Neural progenitor cell (in vitro differentiated cells): ENCODE results near the gene TRPC4. TPM values are rescaled to one million over a fixed set of nuclear protein-coding genes. Genes with fewer than 3 reads are reported as not detected.
"Not testable (repeated sequence)": the region's sequence is repeated elsewhere in the genome, so short reads cannot be mapped to it uniquely, and the experiment has no call there.

ENCODE experiments used
- DNase-seq: peaks from one replicate; pipeline ENCODE4 v3.0.0-alpha.2; 2016; ENCODE audit warnings: low spot score
- H2AFZ ChIP-seq: fragments of 200-600 bp; sonication (generic); replicated peaks from 2 replicates; pipeline ENCODE4 v1.6.1; 2016; ENCODE audit warnings: antibody characterized with exemption
- H3F3A ChIP-seq: fragments of 200-600 bp; sonication (generic); 2 replicates; pipeline ENCODE4 v1.6.1; 2016; ENCODE audit warnings: antibody characterized with exemption, low read depth
- H3K27ac ChIP-seq: fragments of 200-600 bp; sonication (generic); 2 replicates; pipeline ENCODE4 v1.5.1; 2016; ENCODE audit warnings: mild to moderate bottlenecking
- H3K27me3 ChIP-seq: fragments of 200-600 bp; sonication (generic); 2 replicates; pipeline ENCODE4 v1.6.1; 2016; ENCODE audit warnings: mild to moderate bottlenecking, moderate library complexity
- H3K36me3 ChIP-seq: fragments of 200-600 bp; sonication (generic); 2 replicates; pipeline ENCODE4 v1.5.1; 2016
- H3K4me1 ChIP-seq: fragments of 200-600 bp; sonication (generic); 2 replicates; pipeline ENCODE4 v1.6.1; 2016; ENCODE audit warnings: mixed run types
- H3K4me2 ChIP-seq: fragments of 200-600 bp; sonication (generic); 2 replicates; pipeline ENCODE4 v1.6.1; 2016
- H3K4me3 ChIP-seq: fragments of 200-600 bp; sonication (generic); 2 replicates; pipeline ENCODE4 v1.5.1; 2016
- H3K79me2 ChIP-seq: fragments of 200-600 bp; sonication (generic); 2 replicates; pipeline ENCODE4 v1.6.1; 2016; ENCODE audit warnings: low read depth
- H3K9ac ChIP-seq: fragments of 200-600 bp; sonication (generic); 2 replicates; pipeline ENCODE4 v1.6.1; 2016
- H3K9me3 ChIP-seq: fragments of 200-600 bp; sonication (generic); 2 replicates; pipeline ENCODE4 v1.5.1; 2016; ENCODE audit warnings: low read depth
- H4K20me1 ChIP-seq: fragments of 200-600 bp; sonication (generic); 2 replicates; pipeline ENCODE4 v1.6.1; 2016; ENCODE audit warnings: low read depth
- H3K27ac Mint-ChIP-seq: 3 replicates; pipeline ENCODE4 v1.8.0; 2021; ENCODE audit warnings: mixed read lengths
- H3K27me3 Mint-ChIP-seq: 2 replicates; pipeline ENCODE4 v1.8.0; 2022; ENCODE audit warnings: low read depth, mild to moderate bottlenecking, inconsistent platforms, moderate library complexity, mixed read lengths; ENCODE audit not compliant: insufficient read depth
- H3K36me3 Mint-ChIP-seq: 3 replicates; pipeline ENCODE4 v1.8.0; 2021; ENCODE audit warnings: mixed read lengths
- H3K4me1 Mint-ChIP-seq: 3 replicates; pipeline ENCODE4 v1.8.0; 2021; ENCODE audit warnings: mixed read lengths
- H3K4me3 Mint-ChIP-seq: 3 replicates; pipeline ENCODE4 v1.8.0; 2021; ENCODE audit warnings: mild to moderate bottlenecking, moderate library complexity, mixed read lengths
- H3K9me3 Mint-ChIP-seq: 3 replicates; pipeline ENCODE4 v1.8.0; 2020; ENCODE audit warnings: mixed read lengths
- EZH2 ChIP-seq: fragments of 200-600 bp; sonication (generic); IDR thresholded peaks from 2 replicates; pipeline ENCODE4 v1.6.1; 2017; ENCODE audit warnings: antibody characterized with exemption, mild to moderate bottlenecking, moderate library complexity
- EZH2phosphoT487 ChIP-seq: fragments of 200-600 bp; sonication (generic); IDR thresholded peaks from 2 replicates; pipeline ENCODE4 v1.6.1; 2017; ENCODE audit warnings: antibody characterized with exemption
- total RNA-seq: library from RNA; depleted of rRNA; stranded (reverse); fragments of >200 nt; gene quantifications from 2 replicates; pipeline ENCODE4 v1.2.3, GENCODE V29; 2015; ENCODE audit warnings: low replicate concordance
- TF ChIP-seq, protein P1 (sequence below): fragments of 200-600 bp; sonication (generic); IDR thresholded peaks from 2 replicates; pipeline ENCODE4 v1.5.1; 2017; ENCODE audit warnings: antibody characterized with exemption, mild to moderate bottlenecking

TRPC4 gene
- total RNA-seq, 1 donor from 2014 or later: 21.1 TPM

DNA sequence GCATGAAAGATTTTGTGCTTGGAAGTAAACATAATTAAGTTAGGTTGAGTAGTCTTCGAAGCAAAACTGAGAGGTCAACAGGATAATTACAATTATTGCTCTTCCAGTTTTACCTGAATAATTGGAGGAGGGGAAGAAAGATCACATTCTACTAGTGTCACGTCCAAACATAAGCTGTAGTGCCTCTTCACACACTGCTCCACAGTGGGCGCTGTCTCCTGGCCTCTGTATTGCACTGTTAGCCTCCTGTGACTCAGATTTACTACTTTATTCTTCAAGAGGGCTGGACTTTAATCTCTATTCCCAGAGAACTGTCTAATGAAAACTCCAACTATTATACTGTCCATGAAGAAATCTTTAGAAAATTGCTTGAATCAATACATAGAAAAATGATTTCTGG is 62.9 kb downstream of the TRPC4 start:
- Histone ChIP-seq H3K9me3 (no peaks in the 10 kb centered on the region), H3K4me1 (no peaks in the 10 kb centered on the region), H2AFZ (no peak overlapping the region), H3K36me3 (no peaks in the 10 kb centered on the region), H3K4me3 (no peak overlapping the region), H3K9ac (no peak overlapping the region), H4K20me1 (no peaks in the 10 kb centered on the region), H3K27ac (no peak overlapping the region), H3F3A (no peaks in the 10 kb centered on the region), H3K27me3 (no peaks in the 10 kb centered on the region), H3K4me2 (no peak overlapping the region), H3K79me2 (peaks cover 97% of the 10 kb centered on the region)
- Mint-ChIP-seq H3K27ac (no peak overlapping the region), H3K9me3 (peaks cover 11% of the 10 kb centered on the region), H3K4me3 (no peak overlapping the region), H3K4me1 (no peaks in the 10 kb centered on the region), H3K27me3 (no peaks in the 10 kb centered on the region), H3K36me3 (peaks cover 17% of the 10 kb centered on the region)
- no peak for DNase-seq
- no peak for TF ChIP-seq EZH2
- TF ChIP-seq, protein P1, sequence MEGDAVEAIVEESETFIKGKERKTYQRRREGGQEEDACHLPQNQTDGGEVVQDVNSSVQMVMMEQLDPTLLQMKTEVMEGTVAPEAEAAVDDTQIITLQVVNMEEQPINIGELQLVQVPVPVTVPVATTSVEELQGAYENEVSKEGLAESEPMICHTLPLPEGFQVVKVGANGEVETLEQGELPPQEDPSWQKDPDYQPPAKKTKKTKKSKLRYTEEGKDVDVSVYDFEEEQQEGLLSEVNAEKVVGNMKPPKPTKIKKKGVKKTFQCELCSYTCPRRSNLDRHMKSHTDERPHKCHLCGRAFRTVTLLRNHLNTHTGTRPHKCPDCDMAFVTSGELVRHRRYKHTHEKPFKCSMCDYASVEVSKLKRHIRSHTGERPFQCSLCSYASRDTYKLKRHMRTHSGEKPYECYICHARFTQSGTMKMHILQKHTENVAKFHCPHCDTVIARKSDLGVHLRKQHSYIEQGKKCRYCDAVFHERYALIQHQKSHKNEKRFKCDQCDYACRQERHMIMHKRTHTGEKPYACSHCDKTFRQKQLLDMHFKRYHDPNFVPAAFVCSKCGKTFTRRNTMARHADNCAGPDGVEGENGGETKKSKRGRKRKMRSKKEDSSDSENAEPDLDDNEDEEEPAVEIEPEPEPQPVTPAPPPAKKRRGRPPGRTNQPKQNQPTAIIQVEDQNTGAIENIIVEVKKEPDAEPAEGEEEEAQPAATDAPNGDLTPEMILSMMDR: peak; percentile 11

DNA sequence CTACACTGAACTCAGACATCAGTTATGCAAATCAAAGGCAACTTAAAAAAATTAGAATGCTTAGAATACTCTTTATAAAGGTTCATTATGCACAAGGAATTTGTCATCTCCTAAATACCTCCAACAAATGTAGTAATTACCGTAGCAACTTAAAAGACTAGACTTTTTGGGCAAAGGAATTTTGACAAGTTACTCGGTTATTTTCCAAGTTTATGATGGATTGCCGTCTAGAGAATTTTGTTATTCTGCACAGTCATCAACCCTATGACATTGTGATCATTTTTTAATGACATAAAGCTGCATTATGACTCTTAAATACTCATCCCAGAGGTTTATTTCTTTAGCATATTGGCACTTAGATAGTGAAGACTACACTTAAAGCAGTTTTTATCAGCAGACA is 71.9 kb downstream of the TRPC4 start:
- no peaks in the 10 kb centered on the region for H4K20me1 ChIP-seq
- H3K4me3 ChIP-seq: no peak overlapping the region
- DNase-seq: no peak
- peaks cover 12% of the 10 kb centered on the region for H3K4me1 Mint-ChIP-seq
- H3K36me3 Mint-ChIP-seq: peaks cover 3% of the 10 kb centered on the region
- no peaks in the 10 kb centered on the region for H3K36me3 ChIP-seq
- no peak overlapping the region for H3K4me2 ChIP-seq
- H3K9me3 Mint-ChIP-seq: peaks cover 2% of the 10 kb centered on the region
- no peaks in the 10 kb centered on the region for H3K9me3 ChIP-seq
- no peaks in the 10 kb centered on the region for H3F3A ChIP-seq
- peaks cover 10% of the 10 kb centered on the region for H3K4me1 ChIP-seq
- TF ChIP-seq EZH2phosphoT487: no peak
- peaks cover 76% of the 10 kb centered on the region for H3K79me2 ChIP-seq
- H3K27ac ChIP-seq: no peak overlapping the region
- H3K27me3 ChIP-seq: no peaks in the 10 kb centered on the region
- no peak overlapping the region for H2AFZ ChIP-seq
- H3K27ac Mint-ChIP-seq: no peak overlapping the region
- H3K4me3 Mint-ChIP-seq: no peak overlapping the region
- peaks cover 2% of the 10 kb centered on the region for H3K27me3 Mint-ChIP-seq
- H3K9ac ChIP-seq: no peak overlapping the region

DNA sequence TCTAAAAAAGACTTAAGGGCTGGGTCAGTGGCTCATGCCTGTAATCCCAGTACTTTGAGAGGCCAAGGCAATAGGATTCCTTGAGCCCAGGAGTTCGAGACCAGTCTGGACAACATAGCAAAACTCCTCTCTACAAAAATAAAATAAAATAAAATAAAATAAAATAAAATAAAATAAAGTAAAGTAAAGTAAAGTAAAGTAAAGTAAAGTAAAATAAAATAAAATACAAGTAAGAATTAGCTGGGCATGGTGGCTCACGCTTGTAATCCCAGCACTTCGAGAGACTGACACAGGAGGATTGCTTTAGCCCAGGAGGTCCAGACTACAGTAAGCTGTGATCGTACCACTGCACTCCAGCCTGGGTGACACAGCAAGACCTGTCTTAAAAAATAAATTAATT is 72.8 kb downstream of the TRPC4 start:
- not testable (repeated sequence) for H3K27ac Mint-ChIP-seq, H3K36me3 Mint-ChIP-seq, H3F3A ChIP-seq, H3K27ac ChIP-seq, H2AFZ ChIP-seq, H3K36me3 ChIP-seq, H3K9me3 Mint-ChIP-seq, H3K4me3 Mint-ChIP-seq, H3K27me3 ChIP-seq, DNase-seq, H3K27me3 Mint-ChIP-seq, H4K20me1 ChIP-seq, H3K9ac ChIP-seq, H3K9me3 ChIP-seq, H3K4me2 ChIP-seq, H3K4me3 ChIP-seq
- H3K4me1 ChIP-seq: peaks cover 10% of the 10 kb centered on the region
- peaks cover 78% of the 10 kb centered on the region for H3K79me2 ChIP-seq
- peaks cover 17% of the 10 kb centered on the region for H3K4me1 Mint-ChIP-seq

DNA sequence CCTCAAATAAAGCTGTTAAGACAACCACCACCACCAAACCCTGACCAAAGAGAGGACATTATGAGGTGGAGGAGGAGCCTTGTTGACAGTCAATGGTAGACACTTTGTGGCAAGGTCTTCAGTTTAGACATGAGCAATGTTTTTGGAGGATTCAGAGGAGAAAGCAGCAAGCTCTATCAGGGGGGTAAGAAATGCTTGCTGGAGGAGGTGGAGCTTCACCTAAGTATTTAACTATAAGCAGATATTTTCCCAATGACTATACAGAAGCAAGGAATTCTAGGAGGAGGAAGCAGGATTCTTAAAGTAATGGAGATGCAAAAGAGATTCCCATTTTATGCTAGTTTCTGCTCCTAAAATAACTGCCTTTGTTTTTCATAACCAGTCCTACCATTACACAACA is 74.2 kb downstream of the TRPC4 start:
- no peak for TF ChIP-seq EZH2phosphoT487
- TF ChIP-seq, protein P1: no peak
- no peak for TF ChIP-seq EZH2
- Histone ChIP-seq H3K79me2 (peaks cover 74% of the 10 kb centered on the region), H3K27ac (no peak overlapping the region), H2AFZ (no peak overlapping the region), H3K4me1 (peaks cover 10% of the 10 kb centered on the region), H3K27me3 (no peaks in the 10 kb centered on the region), H3K36me3 (no peaks in the 10 kb centered on the region), H3F3A (no peaks in the 10 kb centered on the region), H3K4me3 (no peak overlapping the region), H3K9me3 (no peaks in the 10 kb centered on the region), H4K20me1 (no peaks in the 10 kb centered on the region), H3K4me2 (no peak overlapping the region), H3K9ac (no peak overlapping the region)
- no peak overlapping the region for H3K4me3 Mint-ChIP-seq
- DNase-seq: no peak
- no peak overlapping the region for H3K27ac Mint-ChIP-seq
- peaks cover 2% of the 10 kb centered on the region for H3K27me3 Mint-ChIP-seq
- peaks cover 20% of the 10 kb centered on the region for H3K4me1 Mint-ChIP-seq
- peaks cover 3% of the 10 kb centered on the region for H3K36me3 Mint-ChIP-seq
- H3K9me3 Mint-ChIP-seq: peaks cover 2% of the 10 kb centered on the region
